Measurements from ENCODE around the gene ANKRD61.
"Not testable (repeated sequence)": the region's sequence is repeated elsewhere in the genome, so short reads cannot be mapped to it uniquely, and the experiment has no call there.

ANKRD61 gene

DNA sequence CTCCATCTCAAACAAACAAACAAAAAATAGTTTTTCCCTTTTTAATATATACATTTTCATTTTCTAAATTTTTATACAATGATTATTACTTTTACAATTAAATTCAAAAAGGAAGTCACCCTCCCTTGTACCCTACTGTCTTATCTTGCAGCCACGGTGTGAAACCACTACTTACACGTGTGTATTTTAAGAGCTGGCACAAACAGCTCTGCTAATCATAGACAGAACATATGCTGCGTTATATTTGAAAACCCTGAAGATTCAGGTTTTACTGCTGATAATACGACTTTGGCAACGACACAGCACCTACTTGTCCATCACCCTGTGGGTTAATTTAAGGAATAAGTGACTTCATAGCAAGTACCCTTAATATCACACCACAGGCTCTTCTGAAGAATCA lies 991 bp downstream of the ANKRD61 start:
- in situ Hi-C loops (cut with HindIII; ENCODE audit: low sequenced_read_pairs) = no loop called here
- DNase-seq (ENCODE audit: low read depth, low spot score) = no peak
- no peak overlapping the region for H3K4me3 ChIP-seq (ENCODE audit: low read depth, low read length)
- TF ChIP-seq, protein P1, sequence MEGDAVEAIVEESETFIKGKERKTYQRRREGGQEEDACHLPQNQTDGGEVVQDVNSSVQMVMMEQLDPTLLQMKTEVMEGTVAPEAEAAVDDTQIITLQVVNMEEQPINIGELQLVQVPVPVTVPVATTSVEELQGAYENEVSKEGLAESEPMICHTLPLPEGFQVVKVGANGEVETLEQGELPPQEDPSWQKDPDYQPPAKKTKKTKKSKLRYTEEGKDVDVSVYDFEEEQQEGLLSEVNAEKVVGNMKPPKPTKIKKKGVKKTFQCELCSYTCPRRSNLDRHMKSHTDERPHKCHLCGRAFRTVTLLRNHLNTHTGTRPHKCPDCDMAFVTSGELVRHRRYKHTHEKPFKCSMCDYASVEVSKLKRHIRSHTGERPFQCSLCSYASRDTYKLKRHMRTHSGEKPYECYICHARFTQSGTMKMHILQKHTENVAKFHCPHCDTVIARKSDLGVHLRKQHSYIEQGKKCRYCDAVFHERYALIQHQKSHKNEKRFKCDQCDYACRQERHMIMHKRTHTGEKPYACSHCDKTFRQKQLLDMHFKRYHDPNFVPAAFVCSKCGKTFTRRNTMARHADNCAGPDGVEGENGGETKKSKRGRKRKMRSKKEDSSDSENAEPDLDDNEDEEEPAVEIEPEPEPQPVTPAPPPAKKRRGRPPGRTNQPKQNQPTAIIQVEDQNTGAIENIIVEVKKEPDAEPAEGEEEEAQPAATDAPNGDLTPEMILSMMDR (IDR thresholded peaks at IDR 0.05; ENCODE audit: low read depth, low read length) = no peak

DNA sequence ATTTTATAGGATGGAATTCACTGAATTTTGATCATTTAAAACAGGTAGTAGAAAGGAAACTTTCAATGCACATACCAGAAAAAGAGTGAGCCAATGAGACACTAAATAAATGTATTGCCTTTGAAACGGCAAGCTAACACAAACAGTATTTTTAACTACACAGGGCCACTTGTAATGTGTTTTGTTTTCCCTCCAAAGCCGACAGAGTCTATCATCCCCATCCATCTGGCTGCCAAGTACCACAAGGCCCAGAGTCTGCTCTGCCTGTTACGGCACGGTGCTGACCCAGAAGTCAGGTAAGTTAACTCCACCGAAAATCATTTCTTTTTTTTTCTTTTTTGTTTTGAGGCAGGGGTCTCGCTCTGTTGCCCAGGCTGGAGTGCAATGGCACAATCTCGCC lies 1.5 kb downstream of the ANKRD61 start:
- no peak for DNase-seq (ENCODE audit: low read depth, low spot score)
- TF ChIP-seq, protein P1 (IDR thresholded peaks at IDR 0.05; ENCODE audit: low read depth, low read length) = no peak
- in situ Hi-C loops (cut with HindIII; ENCODE audit: low sequenced_read_pairs) = no loop called here
- H3K4me3 ChIP-seq (ENCODE audit: low read depth, low read length) = no peak overlapping the region

DNA sequence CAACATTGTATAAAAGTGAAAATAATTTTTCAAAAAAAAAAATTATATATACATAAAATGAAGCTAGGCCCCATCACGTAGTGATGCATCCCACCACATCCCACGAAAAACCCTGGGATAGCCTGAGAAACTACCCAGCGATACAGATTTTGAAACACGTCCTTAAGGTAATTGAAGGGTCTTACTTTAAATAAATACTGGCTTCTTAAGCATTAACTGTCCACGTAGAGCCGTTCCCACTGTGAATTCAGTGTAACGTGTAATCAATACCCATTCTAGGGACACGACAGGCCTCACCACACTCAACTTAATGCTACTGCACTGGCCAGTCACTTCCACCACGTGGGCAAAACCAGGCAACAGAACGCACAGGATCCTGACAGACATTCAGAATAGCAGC lies 4.0 kb downstream of the ANKRD61 start:
- no peak overlapping the region for H3K4me3 ChIP-seq (ENCODE audit: low read depth, low read length)
- no peak for DNase-seq (ENCODE audit: low read depth, low spot score)
- in situ Hi-C loops (cut with HindIII; ENCODE audit: low sequenced_read_pairs) = no loop called here
- TF ChIP-seq, protein P1 (IDR thresholded peaks at IDR 0.05; ENCODE audit: low read depth, low read length) = no peak

DNA sequence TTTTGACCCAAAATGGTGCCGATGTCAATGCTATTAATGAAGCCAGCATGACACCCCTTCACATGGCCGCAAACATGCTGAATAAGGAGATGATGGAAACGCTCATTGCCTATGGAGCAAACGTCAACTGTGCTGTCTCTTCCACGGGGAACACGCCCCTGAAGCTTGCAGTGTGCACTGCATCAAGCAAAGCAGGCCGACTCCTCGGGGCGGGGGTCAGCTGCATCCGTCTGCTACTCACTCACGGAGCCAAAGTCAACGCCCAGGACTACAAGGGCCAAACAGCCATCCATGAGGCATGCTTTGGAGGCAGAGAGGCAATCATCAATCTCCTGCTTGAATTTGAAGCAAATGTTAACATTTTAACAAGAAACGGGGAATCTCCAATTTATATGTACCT lies 4.5 kb downstream of the ANKRD61 start:
- in situ Hi-C loops (cut with HindIII; ENCODE audit: low sequenced_read_pairs) = no loop called here
- no peak for DNase-seq (ENCODE audit: low read depth, low spot score)
- no peak overlapping the region for H3K4me3 ChIP-seq (ENCODE audit: low read depth, low read length)
- TF ChIP-seq, protein P1 (IDR thresholded peaks at IDR 0.05; ENCODE audit: low read depth, low read length) = no peak

DNA sequence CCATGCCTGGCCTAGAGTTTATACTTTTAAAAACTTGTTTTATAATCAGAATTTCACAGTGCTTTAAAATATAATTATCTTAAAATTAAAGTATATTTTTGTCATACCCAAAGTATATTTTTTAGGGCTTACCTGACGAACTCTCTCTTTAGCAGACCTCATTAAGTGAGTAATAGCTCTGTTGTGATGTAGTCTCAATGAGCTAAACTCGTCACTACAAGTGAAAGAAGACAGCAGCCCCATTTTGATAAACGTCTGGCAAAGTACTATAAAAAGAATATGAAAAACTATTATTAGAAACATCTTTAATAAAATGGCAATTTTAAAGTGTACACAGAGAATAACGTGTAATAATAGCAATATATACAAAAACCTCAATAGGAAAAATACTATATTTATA lies 18.6 kb downstream of the ANKRD61 start:
- H3K4me3 ChIP-seq (ENCODE audit: low read depth, low read length) = no peak overlapping the region
- TF ChIP-seq, protein P1 (IDR thresholded peaks at IDR 0.05; ENCODE audit: low read depth, low read length) = no peak
- no peak for DNase-seq (ENCODE audit: low read depth, low spot score)
- in situ Hi-C loops (cut with HindIII; ENCODE audit: low sequenced_read_pairs) = no loop called here

DNA sequence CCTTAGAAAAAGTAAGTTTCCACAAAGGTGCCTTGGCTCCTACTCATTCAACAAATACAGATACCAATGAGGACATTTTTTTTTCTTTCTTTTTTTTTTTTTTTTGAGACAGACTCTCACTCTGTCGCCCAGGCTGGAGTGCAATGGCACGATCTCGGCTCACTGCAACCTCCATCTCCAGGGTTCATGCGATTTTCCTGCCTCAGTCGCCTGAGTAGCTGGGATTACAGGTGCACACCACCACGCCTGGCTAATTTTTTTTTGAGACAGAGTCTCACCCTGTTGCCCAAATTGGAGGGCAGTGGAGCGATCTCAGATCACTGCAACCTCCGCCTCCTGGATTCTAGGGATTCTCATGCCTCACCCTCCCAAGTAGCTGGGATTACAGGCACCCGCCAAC lies 20.0 kb downstream of the ANKRD61 start:
- in situ Hi-C loops (cut with HindIII; ENCODE audit: low sequenced_read_pairs); H3K4me3 ChIP-seq (ENCODE audit: low read depth, low read length); DNase-seq (ENCODE audit: low read depth, low spot score): not testable (repeated sequence)

DNA sequence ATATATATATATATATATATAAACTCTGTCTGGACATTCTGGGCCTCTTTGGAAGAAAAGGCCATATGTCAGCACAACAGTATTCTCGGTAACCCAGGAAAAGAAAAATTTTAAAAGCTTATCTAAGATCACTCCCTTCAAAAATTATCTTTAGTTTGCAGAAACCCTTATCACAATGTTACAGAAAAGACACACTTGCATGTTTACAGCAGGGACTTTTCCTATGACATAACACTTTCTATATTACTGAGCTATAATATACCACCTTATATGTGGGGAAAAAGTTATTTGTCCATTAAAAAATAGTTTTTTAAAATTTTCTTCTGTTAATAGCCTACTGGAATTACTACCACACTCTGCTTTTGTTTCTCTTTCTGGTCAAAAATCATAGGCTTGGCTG lies 25.4 kb downstream of the ANKRD61 start:
- in situ Hi-C loops (cut with HindIII; ENCODE audit: low sequenced_read_pairs) = no loop called here
- H3K4me3 ChIP-seq (ENCODE audit: low read depth, low read length) = no peak overlapping the region
- no peak for DNase-seq (ENCODE audit: low read depth, low spot score)
- TF ChIP-seq, protein P1 (IDR thresholded peaks at IDR 0.05; ENCODE audit: low read depth, low read length) = no peak

Measured in astrocyte of the spinal cord (primary cell).